Neural progenitor cell (in vitro differentiated cells): Measurements from ENCODE around the gene APELA. TPM values are rescaled to one million over a fixed set of nuclear protein-coding genes. Genes with fewer than 3 reads are reported as not detected.
"Not testable (repeated sequence)": the region's sequence is repeated elsewhere in the genome, so short reads cannot be mapped to it uniquely, and the experiment has no call there.

ENCODE experiments used
- DNase-seq: peaks from one replicate; pipeline ENCODE4 v3.0.0-alpha.2; 2016; ENCODE audit warnings: low spot score
- H2AFZ ChIP-seq: fragments of 200-600 bp; sonication (generic); replicated peaks from 2 replicates; pipeline ENCODE4 v1.6.1; 2016; ENCODE audit warnings: antibody characterized with exemption
- H3F3A ChIP-seq: fragments of 200-600 bp; sonication (generic); 2 replicates; pipeline ENCODE4 v1.6.1; 2016; ENCODE audit warnings: antibody characterized with exemption, low read depth
- H3K27ac ChIP-seq: fragments of 200-600 bp; sonication (generic); 2 replicates; pipeline ENCODE4 v1.5.1; 2016; ENCODE audit warnings: mild to moderate bottlenecking
- H3K27me3 ChIP-seq: fragments of 200-600 bp; sonication (generic); 2 replicates; pipeline ENCODE4 v1.6.1; 2016; ENCODE audit warnings: mild to moderate bottlenecking, moderate library complexity
- H3K36me3 ChIP-seq: fragments of 200-600 bp; sonication (generic); 2 replicates; pipeline ENCODE4 v1.5.1; 2016
- H3K4me1 ChIP-seq: fragments of 200-600 bp; sonication (generic); 2 replicates; pipeline ENCODE4 v1.6.1; 2016; ENCODE audit warnings: mixed run types
- H3K4me2 ChIP-seq: fragments of 200-600 bp; sonication (generic); 2 replicates; pipeline ENCODE4 v1.6.1; 2016
- H3K4me3 ChIP-seq: fragments of 200-600 bp; sonication (generic); 2 replicates; pipeline ENCODE4 v1.5.1; 2016
- H3K79me2 ChIP-seq: fragments of 200-600 bp; sonication (generic); 2 replicates; pipeline ENCODE4 v1.6.1; 2016; ENCODE audit warnings: low read depth
- H3K9ac ChIP-seq: fragments of 200-600 bp; sonication (generic); 2 replicates; pipeline ENCODE4 v1.6.1; 2016
- H3K9me3 ChIP-seq: fragments of 200-600 bp; sonication (generic); 2 replicates; pipeline ENCODE4 v1.5.1; 2016; ENCODE audit warnings: low read depth
- H4K20me1 ChIP-seq: fragments of 200-600 bp; sonication (generic); 2 replicates; pipeline ENCODE4 v1.6.1; 2016; ENCODE audit warnings: low read depth
- H3K27ac Mint-ChIP-seq: 3 replicates; pipeline ENCODE4 v1.8.0; 2021; ENCODE audit warnings: mixed read lengths
- H3K27me3 Mint-ChIP-seq: 2 replicates; pipeline ENCODE4 v1.8.0; 2022; ENCODE audit warnings: low read depth, mild to moderate bottlenecking, inconsistent platforms, moderate library complexity, mixed read lengths; ENCODE audit not compliant: insufficient read depth
- H3K36me3 Mint-ChIP-seq: 3 replicates; pipeline ENCODE4 v1.8.0; 2021; ENCODE audit warnings: mixed read lengths
- H3K4me1 Mint-ChIP-seq: 3 replicates; pipeline ENCODE4 v1.8.0; 2021; ENCODE audit warnings: mixed read lengths
- H3K4me3 Mint-ChIP-seq: 3 replicates; pipeline ENCODE4 v1.8.0; 2021; ENCODE audit warnings: mild to moderate bottlenecking, moderate library complexity, mixed read lengths
- H3K9me3 Mint-ChIP-seq: 3 replicates; pipeline ENCODE4 v1.8.0; 2020; ENCODE audit warnings: mixed read lengths
- CTCF ChIP-seq: fragments of 200-600 bp; sonication (generic); IDR thresholded peaks from 2 replicates; pipeline ENCODE4 v1.5.1; 2017; ENCODE audit warnings: antibody characterized with exemption, mild to moderate bottlenecking
- EZH2 ChIP-seq: fragments of 200-600 bp; sonication (generic); IDR thresholded peaks from 2 replicates; pipeline ENCODE4 v1.6.1; 2017; ENCODE audit warnings: antibody characterized with exemption, mild to moderate bottlenecking, moderate library complexity
- EZH2phosphoT487 ChIP-seq: fragments of 200-600 bp; sonication (generic); IDR thresholded peaks from 2 replicates; pipeline ENCODE4 v1.6.1; 2017; ENCODE audit warnings: antibody characterized with exemption
- total RNA-seq: library from RNA; depleted of rRNA; stranded (reverse); fragments of >200 nt; gene quantifications from 2 replicates; pipeline ENCODE4 v1.2.3, GENCODE V29; 2015; ENCODE audit warnings: low replicate concordance

The APELA gene
- total RNA-seq, 1 donor from 2014 or later: 15.0 TPM

GRCh38 chr4:164935363-164935762 is 58.4 kb downstream of the APELA start:
- DNase-seq: peak; percentile 44
- Histone ChIP-seq H2AFZ (peak overlapping the region; percentile 76), H3K9me3 (no peaks in the 10 kb centered on the region), H3K79me2 (no peaks in the 10 kb centered on the region), H3K4me2 (no peak overlapping the region), H3K27ac (no peak overlapping the region), H4K20me1 (no peaks in the 10 kb centered on the region), H3K9ac (no peak overlapping the region), H3K4me1 (peaks cover 10% of the 10 kb centered on the region), H3K36me3 (no peaks in the 10 kb centered on the region), H3F3A (no peaks in the 10 kb centered on the region), H3K27me3 (no peaks in the 10 kb centered on the region), H3K4me3 (no peak overlapping the region)
- Mint-ChIP-seq H3K9me3 (no peaks in the 10 kb centered on the region), H3K27ac (no peak overlapping the region), H3K4me3 (no peak overlapping the region), H3K27me3 (peaks cover 7% of the 10 kb centered on the region), H3K4me1 (no peaks in the 10 kb centered on the region), H3K36me3 (no peaks in the 10 kb centered on the region)
- TF ChIP-seq CTCF (peak; percentile 46), EZH2 (no peak)

GRCh38 chr4:164935865-164936606 is 59.1 kb downstream of the APELA start:
- not testable (repeated sequence) for H3K27me3 ChIP-seq, H3K4me1 Mint-ChIP-seq, H3K4me3 ChIP-seq, H3K4me2 ChIP-seq, DNase-seq, H3K4me3 Mint-ChIP-seq, H3K27me3 Mint-ChIP-seq, H3K27ac ChIP-seq, H3K36me3 Mint-ChIP-seq, H3K9ac ChIP-seq, H4K20me1 ChIP-seq, H3F3A ChIP-seq, H3K79me2 ChIP-seq, H3K27ac Mint-ChIP-seq, H3K9me3 ChIP-seq, H3K9me3 Mint-ChIP-seq, H3K36me3 ChIP-seq
- H3K4me1 ChIP-seq: peaks cover 10% of the 10 kb centered on the region
- peak overlapping the region; percentile 76 for H2AFZ ChIP-seq

GRCh38 chr4:164937576-164938270 is 60.7 kb downstream of the APELA start:
- Histone ChIP-seq H3K9ac (no peak overlapping the region), H2AFZ (peak overlapping the region; percentile 51), H3K4me2 (no peak overlapping the region), H4K20me1 (no peaks in the 10 kb centered on the region), H3K27ac (no peak overlapping the region), H3K4me3 (no peak overlapping the region), H3K27me3 (no peaks in the 10 kb centered on the region), H3K9me3 (no peaks in the 10 kb centered on the region), H3K79me2 (no peaks in the 10 kb centered on the region), H3K36me3 (no peaks in the 10 kb centered on the region), H3F3A (no peaks in the 10 kb centered on the region), H3K4me1 (peaks cover 10% of the 10 kb centered on the region)
- Mint-ChIP-seq H3K36me3 (no peaks in the 10 kb centered on the region), H3K4me1 (no peaks in the 10 kb centered on the region), H3K9me3 (no peaks in the 10 kb centered on the region), H3K27me3 (peaks cover 5% of the 10 kb centered on the region), H3K4me3 (no peak overlapping the region), H3K27ac (no peak overlapping the region)
- TF ChIP-seq EZH2 (no peak), CTCF (peak; percentile 33), EZH2phosphoT487 (no peak)
- DNase-seq: peak; percentile 61

GRCh38 chr4:164943192-164943591 is 66.2 kb downstream of the APELA start:
- H3F3A ChIP-seq: no peaks in the 10 kb centered on the region
- peaks cover 2% of the 10 kb centered on the region for H3K9me3 Mint-ChIP-seq
- no peaks in the 10 kb centered on the region for H3K36me3 Mint-ChIP-seq
- no peak overlapping the region for H3K4me2 ChIP-seq
- H3K9me3 ChIP-seq: no peaks in the 10 kb centered on the region
- no peak overlapping the region for H3K27ac Mint-ChIP-seq
- H3K4me1 ChIP-seq: peaks cover 7% of the 10 kb centered on the region
- no peak overlapping the region for H3K27ac ChIP-seq
- no peak overlapping the region for H2AFZ ChIP-seq
- TF ChIP-seq EZH2phosphoT487 (no peak), EZH2 (no peak), CTCF (no peak)
- H3K27me3 Mint-ChIP-seq: peaks cover 4% of the 10 kb centered on the region
- no peak overlapping the region for H3K4me3 Mint-ChIP-seq
- H4K20me1 ChIP-seq: no peaks in the 10 kb centered on the region
- H3K27me3 ChIP-seq: no peaks in the 10 kb centered on the region
- no peak for DNase-seq
- no peak overlapping the region for H3K9ac ChIP-seq
- H3K36me3 ChIP-seq: no peaks in the 10 kb centered on the region
- no peaks in the 10 kb centered on the region for H3K79me2 ChIP-seq
- peaks cover 7% of the 10 kb centered on the region for H3K4me1 Mint-ChIP-seq
- no peak overlapping the region for H3K4me3 ChIP-seq
